Karpas-422 (cell line): Measurements from ENCODE around the gene AIM2. TPM values are rescaled to one million over a fixed set of nuclear protein-coding genes. Genes with fewer than 3 reads are reported as not detected.

Experiments used
- DNase-seq: peaks from one replicate; pipeline ENCODE4 v3.0.0-alpha.2; 2015
- H2AFZ ChIP-seq: fragments of 200-600 bp; sonication (generic); 2 replicates; pipeline ENCODE4 v1.6.1; 2014; ENCODE audit warnings: antibody characterized with exemption, low read length, mixed read lengths
- H3K27ac ChIP-seq: fragments of 200-600 bp; sonication (generic); 2 replicates; pipeline ENCODE4 v1.5.1; 2014; ENCODE audit warnings: mild to moderate bottlenecking, low read length, moderate library complexity
- H3K27me3 ChIP-seq: fragments of 200-600 bp; sonication (generic); 2 replicates; pipeline ENCODE4 v1.6.1; 2014; ENCODE audit warnings: low read length, mixed read lengths
- H3K36me3 ChIP-seq: fragments of 200-600 bp; sonication (generic); 2 replicates; pipeline ENCODE4 v1.6.1; 2014; ENCODE audit warnings: low read length, mixed read lengths; ENCODE audit not compliant: insufficient read depth
- H3K4me1 ChIP-seq: fragments of 200-600 bp; sonication (generic); 2 replicates; pipeline ENCODE4 v1.6.1; 2014; ENCODE audit warnings: mild to moderate bottlenecking, low read length, mixed read lengths
- H3K4me2 ChIP-seq: fragments of 200-600 bp; sonication (generic); 2 replicates; pipeline ENCODE4 v1.6.1; 2014; ENCODE audit warnings: low read length, low read depth, mild to moderate bottlenecking; ENCODE audit not compliant: poor library complexity, severe bottlenecking
- H3K4me3 ChIP-seq: fragments of 200-600 bp; sonication (generic); 2 replicates; pipeline ENCODE4 v1.5.1; 2014; ENCODE audit warnings: mild to moderate bottlenecking, antibody characterized with exemption, low read length, mixed read lengths
- H3K79me2 ChIP-seq: fragments of 200-600 bp; sonication (generic); 2 replicates; pipeline ENCODE4 v1.6.1; 2014; ENCODE audit warnings: mild to moderate bottlenecking, low read length, mixed read lengths
- H3K9ac ChIP-seq: fragments of 200-600 bp; sonication (generic); 2 replicates; pipeline ENCODE4 v1.6.0; 2014; ENCODE audit warnings: low read length
- H3K9me2 ChIP-seq: fragments of 200-600 bp; sonication (generic), shearing (Covaris generic); replicated peaks from 2 replicates; pipeline ENCODE4 v1.6.0; 2014; ENCODE audit warnings: mild to moderate bottlenecking, low read length, moderate library complexity; ENCODE audit not compliant: insufficient read depth
- H3K9me3 ChIP-seq: fragments of 300-700, 200-600 bp; sonication (generic); 2 replicates; pipeline ENCODE4 v1.6.1; 2014; ENCODE audit warnings: low read length, mixed read lengths
- H4K20me1 ChIP-seq: fragments of 200-600 bp; sonication (generic); 2 replicates; pipeline ENCODE4 v1.6.1; 2014; ENCODE audit warnings: mild to moderate bottlenecking, antibody characterized with exemption, low read length, low read depth; ENCODE audit not compliant: insufficient read depth
- total RNA-seq: library from RNA; depleted of rRNA; stranded (reverse); fragments of >200 nt; shearing (Covaris generic); gene quantifications from 2 replicates; pipeline ENCODE4 v1.2.3, GENCODE V29; 2014; ENCODE audit warnings: low replicate concordance; rRNA removed

Gene AIM2
- total RNA-seq, 1 experiment from 2014 or later: 2.1 TPM

GRCh38 chr1:159023723-159024122 is 52.8 kb downstream of the AIM2 start:
- H3K4me1 ChIP-seq: no peaks in the 10 kb centered on the region
- H3K9ac ChIP-seq: no peak overlapping the region
- no peaks in the 10 kb centered on the region for H3K9me3 ChIP-seq
- 0 out of 2 replicates have a peak, but pooled peaks cover 3% of the 10 kb centered on the region for H3K36me3 ChIP-seq
- H3K79me2 ChIP-seq: peaks cover 3% of the 10 kb centered on the region; the same call in 1 of the 2 replicates
- H3K9me2 ChIP-seq: no peaks in the 10 kb centered on the region
- no peak overlapping the region for H3K4me2 ChIP-seq
- no peak overlapping the region for H3K4me3 ChIP-seq
- no peaks in the 10 kb centered on the region for H4K20me1 ChIP-seq
- no peak for DNase-seq
- H3K27ac ChIP-seq: no peak overlapping the region
- H3K27me3 ChIP-seq: no peaks in the 10 kb centered on the region
- no peak overlapping the region for H2AFZ ChIP-seq

DNA sequence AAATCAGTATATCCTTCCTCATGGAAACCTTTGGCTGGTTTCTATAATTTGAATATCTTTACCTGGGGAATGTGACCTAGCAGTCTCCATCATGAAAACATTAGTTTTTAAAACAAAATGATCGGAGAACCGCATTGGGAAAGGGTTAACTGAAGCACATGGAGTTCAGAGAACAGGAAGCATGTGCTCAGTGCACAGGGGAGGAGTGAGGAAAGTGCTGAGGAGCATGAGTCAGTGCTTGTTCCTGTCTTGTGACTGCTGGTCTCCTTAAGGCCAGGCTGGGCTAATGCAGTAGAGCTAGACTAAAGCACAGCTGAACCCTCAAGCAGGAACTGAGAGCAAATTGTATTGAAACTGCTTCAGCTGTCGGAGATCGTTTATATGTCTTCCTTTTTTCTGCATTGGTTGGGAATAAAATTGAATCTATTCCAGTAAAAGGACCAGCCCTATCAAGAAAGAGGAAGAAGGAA is 61.1 kb downstream of the AIM2 start:
- Histone ChIP-seq H4K20me1 (no peaks in the 10 kb centered on the region), H3K9me3 (no peaks in the 10 kb centered on the region), H3K4me1 (peaks cover 14% of the 10 kb centered on the region), H3K79me2 (peaks cover 3% of the 10 kb centered on the region; the same call in 1 of the 2 replicates), H3K9me2 (no peaks in the 10 kb centered on the region), H3K9ac (no peak overlapping the region), H3K27me3 (no peaks in the 10 kb centered on the region), H3K27ac (no peak overlapping the region), H3K36me3 (no peaks in the 10 kb centered on the region), H2AFZ (no peak overlapping the region), H3K4me3 (no peak overlapping the region), H3K4me2 (no peak overlapping the region)
- no peak for DNase-seq

GRCh38 chr1:159014851-159015250 is 61.7 kb downstream of the AIM2 start:
- DNase-seq: no peak
- Histone ChIP-seq H2AFZ (no peak overlapping the region), H3K27me3 (no peaks in the 10 kb centered on the region), H3K9me2 (no peaks in the 10 kb centered on the region), H3K9ac (no peak overlapping the region), H3K4me2 (no peak overlapping the region), H3K36me3 (no peaks in the 10 kb centered on the region), H3K9me3 (no peaks in the 10 kb centered on the region), H3K79me2 (peaks cover 3% of the 10 kb centered on the region; the same call in 1 of the 2 replicates), H3K27ac (no peak overlapping the region), H3K4me1 (peaks cover 14% of the 10 kb centered on the region), H4K20me1 (no peaks in the 10 kb centered on the region), H3K4me3 (no peak overlapping the region)

DNA sequence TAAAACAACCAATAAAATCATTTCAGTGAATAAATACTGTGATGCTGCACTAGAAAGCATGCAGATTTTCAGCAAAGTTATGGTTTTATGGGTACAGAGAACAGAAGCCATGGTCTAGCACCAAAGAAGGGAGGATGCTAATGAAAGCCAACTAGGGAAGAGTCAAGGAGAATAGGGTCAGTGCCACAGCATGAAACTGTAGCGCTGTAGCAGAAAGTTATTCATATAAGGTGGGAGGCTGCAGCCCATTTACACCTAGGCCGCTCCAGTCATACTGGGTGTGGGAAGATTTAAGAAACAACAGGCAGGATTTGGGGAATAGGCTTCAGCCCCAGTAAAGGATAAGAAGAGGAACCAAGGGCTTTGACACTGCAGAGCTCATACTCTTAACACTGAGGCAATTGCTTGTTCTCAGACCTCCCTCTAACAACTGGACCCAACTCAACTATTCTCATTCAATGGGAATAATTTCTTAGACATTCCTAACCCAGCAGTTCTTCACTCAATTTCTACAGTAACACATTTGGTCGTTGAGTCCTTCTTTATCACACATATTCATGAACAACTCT is 62.5 kb downstream of the AIM2 start:
- Histone ChIP-seq H3K27ac (no peak overlapping the region), H2AFZ (no peak overlapping the region), H4K20me1 (no peaks in the 10 kb centered on the region), H3K9me2 (no peaks in the 10 kb centered on the region), H3K9ac (no peak overlapping the region), H3K9me3 (no peaks in the 10 kb centered on the region), H3K27me3 (no peaks in the 10 kb centered on the region), H3K4me1 (peaks cover 22% of the 10 kb centered on the region), H3K36me3 (no peaks in the 10 kb centered on the region), H3K4me2 (no peak overlapping the region), H3K79me2 (peaks cover 3% of the 10 kb centered on the region; the same call in 1 of the 2 replicates), H3K4me3 (no peak overlapping the region)
- DNase-seq: no peak

DNA sequence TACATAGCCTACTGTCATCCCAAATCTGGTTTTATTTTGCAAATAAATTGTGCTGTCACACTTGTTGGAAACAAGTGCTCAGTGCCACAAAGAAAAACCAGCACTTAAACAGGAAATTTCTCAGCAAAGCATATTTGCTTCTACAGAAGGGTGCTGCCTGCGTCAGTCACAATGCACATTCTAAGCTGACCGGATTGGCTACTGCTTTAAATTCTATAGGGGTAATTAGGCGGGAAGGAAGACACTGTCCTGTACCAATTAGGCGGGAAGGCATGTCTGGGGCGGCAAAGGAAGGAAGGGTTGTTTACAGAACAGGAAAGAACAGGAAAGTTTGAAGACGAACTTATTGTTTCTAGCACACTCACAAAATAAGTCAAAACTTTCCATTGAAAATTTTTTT is 64.1 kb downstream of the AIM2 start:
- H3K9ac ChIP-seq: peak overlapping the region; percentile 17; the same call in 1 of the 2 replicates
- H3K27me3 ChIP-seq: no peaks in the 10 kb centered on the region
- H3K4me3 ChIP-seq: peak overlapping the region; percentile 24; the same call in 1 of the 2 replicates
- no peaks in the 10 kb centered on the region for H3K9me2 ChIP-seq
- peaks cover 24% of the 10 kb centered on the region for H3K4me1 ChIP-seq
- peak; percentile 49 for DNase-seq
- peak overlapping the region; percentile 66 for H3K4me2 ChIP-seq
- H3K79me2 ChIP-seq: peaks cover 3% of the 10 kb centered on the region; the same call in 1 of the 2 replicates
- H3K36me3 ChIP-seq: no peaks in the 10 kb centered on the region
- peak overlapping the region; percentile 24; the same call in 1 of the 2 replicates for H3K27ac ChIP-seq
- no peak overlapping the region for H2AFZ ChIP-seq
- no peaks in the 10 kb centered on the region for H4K20me1 ChIP-seq
- H3K9me3 ChIP-seq: no peaks in the 10 kb centered on the region

Other genes starting within 250 kb of the AIM2 start
- not detected in 2 replicates for gene MNDA, start 245.4 kb downstream of the AIM2 start, total RNA-seq
- not detected in 2 replicates for gene PYHIN1, start 145.2 kb downstream of the AIM2 start, total RNA-seq
- gene IFI16, start 66.9 kb downstream of the AIM2 start, total RNA-seq: 31.9 and 36.3 TPM in 2 replicates
- gene CADM3, start 94.8 kb upstream of the AIM2 start, total RNA-seq: not detected in 2 replicates
- not detected in 2 replicates for gene ACKR1, start 128.1 kb upstream of the AIM2 start, total RNA-seq
- gene FCER1A, start 225.6 kb upstream of the AIM2 start, total RNA-seq: not detected in 2 replicates